GM21526 (cell line): ENCODE measurements around the gene CXorf51A.
"Not testable (repeated sequence)": the region's sequence is repeated elsewhere in the genome, so short reads cannot be mapped to it uniquely, and the experiment has no call there.

ENCODE experiments used
- ATAC-seq: cut with Tn5 transposase; IDR thresholded peaks from one replicate; pipeline ENCODE4 v1.9.1; 2021; ENCODE audit warnings: moderate library complexity; ENCODE audit not compliant: unreplicated experiment, low FRiP score

Gene CXorf51A

GRCh38 chrX:146814644-146815043, at the start of gene CXorf51A:
TSS of gene CXorf51A (minus strand) at chrX:146814744. CDS start at chrX:146814723, 21 bp downstream.
- not testable (repeated sequence) for ATAC-seq

GRCh38 chrX:146863566-146863965, 49.0 kb upstream of the CXorf51A start:
- ATAC-seq = no peak

GRCh38 chrX:146854281-146854680, 39.7 kb upstream of the CXorf51A start:
- no peak for ATAC-seq

- ATAC-seq = no peak
Observed at GRCh38 chrX:146831994-146832393, 17.4 kb upstream of the CXorf51A start.

GRCh38 chrX:146809471-146809870, 5.1 kb downstream of the CXorf51A start, which contains the start of gene CXorf51B:
TSS of gene CXorf51B (plus strand) at chrX:146809771. CDS start at chrX:146809792, 21 bp downstream.
- not testable (repeated sequence) for ATAC-seq
